Measurements from ENCODE around the gene SLC25A27.
A peak's percentile ranks its signal among the peaks of the same experiment; 100 is the strongest.

The SLC25A27 gene

DNA sequence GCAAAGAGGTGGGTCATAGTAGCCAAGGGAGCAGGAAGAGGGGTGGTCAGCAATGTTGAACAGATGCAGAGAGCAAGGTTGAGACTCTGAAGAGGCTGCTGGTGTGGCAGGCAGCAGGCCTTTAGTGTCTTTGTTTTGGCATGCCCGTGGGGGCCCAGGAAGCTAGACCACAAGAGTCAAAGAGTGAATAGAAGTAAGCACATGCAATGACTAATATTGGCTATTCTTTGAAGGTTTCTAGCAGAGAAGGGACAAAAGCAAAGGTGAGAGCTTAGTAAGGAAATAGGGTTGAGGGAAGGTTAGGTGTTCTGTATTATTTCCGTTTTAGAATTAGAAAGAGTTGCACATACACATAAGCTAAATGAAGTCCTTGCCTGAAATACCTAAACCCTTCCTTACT is 53.7 kb downstream of the SLC25A27 start:
- H3K4me3 ChIP-seq (ENCODE audit: low read length), result no peak overlapping the region
- TF ChIP-seq, protein P1, sequence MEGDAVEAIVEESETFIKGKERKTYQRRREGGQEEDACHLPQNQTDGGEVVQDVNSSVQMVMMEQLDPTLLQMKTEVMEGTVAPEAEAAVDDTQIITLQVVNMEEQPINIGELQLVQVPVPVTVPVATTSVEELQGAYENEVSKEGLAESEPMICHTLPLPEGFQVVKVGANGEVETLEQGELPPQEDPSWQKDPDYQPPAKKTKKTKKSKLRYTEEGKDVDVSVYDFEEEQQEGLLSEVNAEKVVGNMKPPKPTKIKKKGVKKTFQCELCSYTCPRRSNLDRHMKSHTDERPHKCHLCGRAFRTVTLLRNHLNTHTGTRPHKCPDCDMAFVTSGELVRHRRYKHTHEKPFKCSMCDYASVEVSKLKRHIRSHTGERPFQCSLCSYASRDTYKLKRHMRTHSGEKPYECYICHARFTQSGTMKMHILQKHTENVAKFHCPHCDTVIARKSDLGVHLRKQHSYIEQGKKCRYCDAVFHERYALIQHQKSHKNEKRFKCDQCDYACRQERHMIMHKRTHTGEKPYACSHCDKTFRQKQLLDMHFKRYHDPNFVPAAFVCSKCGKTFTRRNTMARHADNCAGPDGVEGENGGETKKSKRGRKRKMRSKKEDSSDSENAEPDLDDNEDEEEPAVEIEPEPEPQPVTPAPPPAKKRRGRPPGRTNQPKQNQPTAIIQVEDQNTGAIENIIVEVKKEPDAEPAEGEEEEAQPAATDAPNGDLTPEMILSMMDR (conservative IDR thresholded peaks at IDR 0.05; ENCODE audit: low read length), result no peak
- no peak for DNase-seq (ENCODE audit: low read depth)

DNA sequence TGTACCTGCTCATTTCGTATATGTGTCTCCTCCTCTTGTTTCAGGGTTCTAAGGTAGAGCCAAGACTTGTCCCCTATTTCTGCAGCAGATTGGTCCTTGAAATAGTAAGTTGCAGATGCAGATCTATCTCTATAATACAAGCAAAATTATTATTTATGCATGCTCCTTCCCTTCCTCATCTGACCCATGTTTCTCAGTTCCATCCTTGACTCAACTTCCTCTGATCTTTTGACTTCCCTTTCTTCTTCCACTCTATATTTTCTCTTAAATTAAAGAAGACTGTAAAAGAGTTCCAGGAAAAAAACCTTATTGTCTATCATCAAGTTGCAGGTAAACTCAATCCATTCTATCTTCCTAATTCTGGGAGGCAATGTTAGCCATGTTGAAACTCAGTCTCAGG is 58.7 kb downstream of the SLC25A27 start:
- H3K4me3 ChIP-seq (ENCODE audit: low read length), result no peak overlapping the region
- TF ChIP-seq, protein P1 (conservative IDR thresholded peaks at IDR 0.05; ENCODE audit: low read length), result no peak
- no peak for DNase-seq (ENCODE audit: low read depth)

- DNase-seq (ENCODE audit: low read depth), result no peak
- H3K4me3 ChIP-seq (ENCODE audit: low read length), result no peak overlapping the region
- TF ChIP-seq, protein P1 (conservative IDR thresholded peaks at IDR 0.05; ENCODE audit: low read length), result no peak
These were observed 62.4 kb downstream of the SLC25A27 start for GRCh38 chr6:46715141-46715540.

DNA sequence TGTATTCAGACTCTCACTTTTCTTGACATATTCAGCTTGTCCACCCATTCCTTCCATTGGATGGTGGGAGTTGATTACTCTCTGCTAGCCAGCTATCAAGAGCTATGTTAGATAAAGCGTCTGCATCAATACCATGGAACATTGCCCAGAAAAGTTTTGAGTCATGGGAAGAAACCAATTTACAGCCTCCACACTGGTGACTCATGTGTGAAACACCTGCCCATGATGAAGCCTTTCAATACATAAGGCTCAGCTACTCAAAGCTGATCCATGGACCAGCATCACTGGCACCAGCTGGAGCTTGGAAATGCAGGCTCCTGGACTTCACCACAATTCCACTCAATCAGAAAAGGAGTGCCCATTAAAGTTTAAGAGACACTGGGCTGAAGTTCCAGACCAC is 66.3 kb downstream of the SLC25A27 start:
- TF ChIP-seq, protein P1 (conservative IDR thresholded peaks at IDR 0.05; ENCODE audit: low read length), result no peak
- no peak overlapping the region for H3K4me3 ChIP-seq (ENCODE audit: low read length)
- peak; percentile 3 for DNase-seq (ENCODE audit: low read depth)

GRCh38 chr6:46720401-46720800 is 67.6 kb downstream of the SLC25A27 start:
- DNase-seq (ENCODE audit: low read depth), result no peak
- H3K4me3 ChIP-seq (ENCODE audit: low read length), result no peak overlapping the region
- TF ChIP-seq, protein P1 (conservative IDR thresholded peaks at IDR 0.05; ENCODE audit: low read length), result no peak

All from AG10803 (cell line).